OCI-LY7 (cell line): ENCODE data around the gene MYO16.

Experiments
- EZH2phosphoT487 ChIP-seq: fragments of 200-600 bp; sonication (generic); IDR thresholded peaks from 2 replicates; pipeline ENCODE4 v1.6.1; 2018; ENCODE audit warnings: low read depth, borderline replicate concordance, mild to moderate bottlenecking, mixed run types, antibody characterized with exemption, low read length, moderate library complexity, mixed read lengths
- TF ChIP-seq, protein P1 (sequence below): fragments of 200-600 bp; sonication (generic); conservative IDR thresholded peaks from 2 replicates; pipeline ENCODE4 v1.5.1; 2014; ENCODE audit warnings: mild to moderate bottlenecking, antibody characterized with exemption, low read length, moderate library complexity, mixed read lengths

DNA sequence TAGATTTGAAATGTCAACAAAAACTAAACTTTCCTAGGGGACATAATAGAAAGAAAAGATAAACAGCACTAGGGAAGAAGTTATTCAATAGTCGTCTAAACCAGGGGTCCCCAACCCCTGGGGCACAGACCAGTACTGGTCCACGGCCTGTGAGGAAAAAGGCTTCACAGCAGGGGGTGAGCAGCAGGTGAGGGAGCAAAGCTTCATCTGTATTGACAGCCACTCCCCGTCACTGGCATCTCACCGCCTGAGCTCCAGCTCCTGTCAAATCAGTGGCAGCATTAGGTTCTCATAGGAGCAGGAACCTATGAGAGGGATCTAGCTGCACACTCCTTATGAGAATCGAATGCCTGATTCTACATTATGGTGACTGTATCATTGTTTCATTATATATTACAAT, 382.7 kb downstream of the MYO16 start:
- TF ChIP-seq, protein P1, sequence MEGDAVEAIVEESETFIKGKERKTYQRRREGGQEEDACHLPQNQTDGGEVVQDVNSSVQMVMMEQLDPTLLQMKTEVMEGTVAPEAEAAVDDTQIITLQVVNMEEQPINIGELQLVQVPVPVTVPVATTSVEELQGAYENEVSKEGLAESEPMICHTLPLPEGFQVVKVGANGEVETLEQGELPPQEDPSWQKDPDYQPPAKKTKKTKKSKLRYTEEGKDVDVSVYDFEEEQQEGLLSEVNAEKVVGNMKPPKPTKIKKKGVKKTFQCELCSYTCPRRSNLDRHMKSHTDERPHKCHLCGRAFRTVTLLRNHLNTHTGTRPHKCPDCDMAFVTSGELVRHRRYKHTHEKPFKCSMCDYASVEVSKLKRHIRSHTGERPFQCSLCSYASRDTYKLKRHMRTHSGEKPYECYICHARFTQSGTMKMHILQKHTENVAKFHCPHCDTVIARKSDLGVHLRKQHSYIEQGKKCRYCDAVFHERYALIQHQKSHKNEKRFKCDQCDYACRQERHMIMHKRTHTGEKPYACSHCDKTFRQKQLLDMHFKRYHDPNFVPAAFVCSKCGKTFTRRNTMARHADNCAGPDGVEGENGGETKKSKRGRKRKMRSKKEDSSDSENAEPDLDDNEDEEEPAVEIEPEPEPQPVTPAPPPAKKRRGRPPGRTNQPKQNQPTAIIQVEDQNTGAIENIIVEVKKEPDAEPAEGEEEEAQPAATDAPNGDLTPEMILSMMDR = no peak
- TF ChIP-seq EZH2phosphoT487 = no peak
